HepG2 (cell line): ENCODE results near the gene C19orf33. TPM values are rescaled to one million over a fixed set of nuclear protein-coding genes. Genes with fewer than 3 reads are reported as not detected.

ENCODE experiments used
- REL ChIP-seq: sonication (generic); formaldehyde crosslinking; conservative IDR thresholded peaks from 2 replicates; pipeline ENCODE4 v1.8.0; 2022; ENCODE audit warnings: mild to moderate bottlenecking, missing genetic modification reagents, moderate library complexity
- SAP130 ChIP-seq: IDR thresholded peaks from 2 replicates; pipeline ENCODE4 v1.6.1; 2016; ENCODE audit warnings: low read depth
- SMC3 ChIP-seq: IDR thresholded peaks from 2 replicates; pipeline ENCODE4 v1.6.1; 2011; ENCODE audit warnings: low read length, improper control_type of control experiment
- STAG1 ChIP-seq: sonication (generic); formaldehyde crosslinking; IDR thresholded peaks from 2 replicates; pipeline ENCODE4 v1.4.0; 2020; ENCODE audit warnings: missing genetic modification reagents
- THAP11 ChIP-seq: IDR thresholded peaks from 2 replicates; pipeline ENCODE4 v1.6.1; 2016; ENCODE audit warnings: missing biosample characterization, missing genetic modification reagents
- YY1 ChIP-seq: IDR thresholded peaks from 2 replicates; pipeline ENCODE4 v1.6.1; 2011; ENCODE audit warnings: low read length, low read depth, moderate library complexity, mild to moderate bottlenecking; ENCODE audit not compliant: insufficient read depth, insufficient replicate concordance
- ZNF274 ChIP-seq: sonication (generic); formaldehyde crosslinking; IDR thresholded peaks from 2 replicates; pipeline ENCODE4 v1.5.1; 2020; ENCODE audit warnings: mild to moderate bottlenecking, missing genetic modification reagents
- ZNF30 ChIP-seq: sonication (generic); formaldehyde crosslinking; IDR thresholded peaks from 2 replicates; pipeline ENCODE4 v1.5.0; 2020; ENCODE audit warnings: mild to moderate bottlenecking, missing genetic modification reagents
- ZNF629 ChIP-seq: sonication (generic); formaldehyde crosslinking; conservative IDR thresholded peaks from 2 replicates; pipeline ENCODE4 v1.5.0; 2020; ENCODE audit warnings: missing genetic modification reagents
- polyA plus RNA-seq, 8 experiments: library from polyadenylated mRNA; depleted of rRNA in 3 of 8; stranded (reverse) in 7 of 8; unstranded in 1 of 8; fragments of >200 nt; fragmentation: Illumina TruSeq in 4 of 8; extraction: Trizol in 4 of 8; gene quantifications; 2 replicates each; pipeline versions ENCODE4 v1.2.1 to v1.2.3, GENCODE V29; 2011 to 2016; ENCODE audit warnings: low read depth in 4 of 8, missing spikeins in 1 of 8, mixed read lengths in 1 of 8; ENCODE audit not compliant: insufficient read depth in 1 of 8
- total RNA-seq, 5 experiments: library from RNA; depleted of rRNA; stranded (reverse); fragments of >200 nt; fragmentation: Illumina TruSeq; extraction: Trizol; gene quantifications; 2 replicates each; pipeline ENCODE4 v1.2.3, GENCODE V29; 2016; ENCODE audit warnings: low read depth in 1 of 5
- TF ChIP-seq, protein P1 (sequence below): IDR thresholded peaks from 2 replicates; pipeline ENCODE4 v1.6.1; 2012; ENCODE audit warnings: low read depth, low read length, improper control_type of control experiment
- TF ChIP-seq, protein P2 (sequence below): sonication (generic); formaldehyde crosslinking; IDR thresholded peaks from 2 replicates; pipeline ENCODE4 v1.4.0; 2020; ENCODE audit warnings: mild to moderate bottlenecking, missing genetic modification reagents

Gene C19orf33
- total and polyA plus RNA-seq, 2 of the 13 experiments (the other 11 are each of a cell fraction or from before 2014, with no cell fraction given), result 2.5 to 3.3 TPM

DNA sequence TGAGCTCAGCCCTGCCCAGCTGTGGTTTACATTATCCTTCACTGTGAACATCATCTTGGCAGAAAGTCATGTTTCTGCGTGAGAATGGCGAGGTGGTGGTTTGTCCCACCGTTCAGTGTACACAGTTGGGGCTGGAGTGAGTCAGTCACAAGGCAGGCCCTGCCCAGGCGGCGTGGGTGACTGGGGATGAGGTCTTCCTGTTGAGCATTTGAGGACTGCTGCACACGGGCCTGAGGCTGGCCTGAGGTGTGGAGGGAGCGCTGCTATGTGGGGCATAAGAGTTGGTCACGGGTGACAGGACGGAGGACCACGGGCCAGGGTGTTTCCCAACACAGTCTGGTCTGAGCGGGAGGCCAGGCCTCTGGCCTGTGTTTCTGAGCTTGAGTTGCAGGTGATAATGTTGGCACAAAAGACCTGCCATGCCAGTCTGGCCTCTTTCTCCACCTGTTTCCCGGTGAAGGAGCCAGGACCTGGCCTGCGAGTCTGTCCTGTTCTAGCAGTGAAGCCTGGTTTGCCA, 13.4 kb upstream of the C19orf33 start (continued):
- TF ChIP-seq, protein P1, sequence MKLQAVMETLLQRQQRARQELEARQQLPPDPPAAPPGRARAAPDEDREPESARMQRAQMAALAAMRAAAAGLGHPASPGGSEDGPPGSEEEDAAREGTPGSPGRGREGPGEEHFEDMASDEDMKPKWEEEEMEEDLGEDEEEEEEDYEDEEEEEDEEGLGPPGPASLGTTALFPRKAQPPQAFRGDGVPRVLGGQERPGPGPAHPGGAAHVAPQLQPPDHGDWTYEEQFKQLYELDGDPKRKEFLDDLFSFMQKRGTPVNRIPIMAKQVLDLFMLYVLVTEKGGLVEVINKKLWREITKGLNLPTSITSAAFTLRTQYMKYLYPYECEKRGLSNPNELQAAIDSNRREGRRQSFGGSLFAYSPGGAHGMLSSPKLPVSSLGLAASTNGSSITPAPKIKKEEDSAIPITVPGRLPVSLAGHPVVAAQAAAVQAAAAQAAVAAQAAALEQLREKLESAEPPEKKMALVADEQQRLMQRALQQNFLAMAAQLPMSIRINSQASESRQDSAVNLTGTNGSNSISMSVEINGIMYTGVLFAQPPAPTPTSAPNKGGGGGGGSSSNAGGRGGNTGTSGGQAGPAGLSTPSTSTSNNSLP, result no peak
- TF ChIP-seq ZNF30 (CRISPR knock-in tag), result no peak
- no peak for TF ChIP-seq STAG1 (CRISPR knock-in tag)
- TF ChIP-seq ZNF274, result no peak
- no peak for TF ChIP-seq ZNF629 (CRISPR knock-in tag)
- no peak for TF ChIP-seq YY1
- TF ChIP-seq SAP130, result no peak
- no peak for TF ChIP-seq THAP11 (CRISPR knock-in tag)
- TF ChIP-seq, protein P2, sequence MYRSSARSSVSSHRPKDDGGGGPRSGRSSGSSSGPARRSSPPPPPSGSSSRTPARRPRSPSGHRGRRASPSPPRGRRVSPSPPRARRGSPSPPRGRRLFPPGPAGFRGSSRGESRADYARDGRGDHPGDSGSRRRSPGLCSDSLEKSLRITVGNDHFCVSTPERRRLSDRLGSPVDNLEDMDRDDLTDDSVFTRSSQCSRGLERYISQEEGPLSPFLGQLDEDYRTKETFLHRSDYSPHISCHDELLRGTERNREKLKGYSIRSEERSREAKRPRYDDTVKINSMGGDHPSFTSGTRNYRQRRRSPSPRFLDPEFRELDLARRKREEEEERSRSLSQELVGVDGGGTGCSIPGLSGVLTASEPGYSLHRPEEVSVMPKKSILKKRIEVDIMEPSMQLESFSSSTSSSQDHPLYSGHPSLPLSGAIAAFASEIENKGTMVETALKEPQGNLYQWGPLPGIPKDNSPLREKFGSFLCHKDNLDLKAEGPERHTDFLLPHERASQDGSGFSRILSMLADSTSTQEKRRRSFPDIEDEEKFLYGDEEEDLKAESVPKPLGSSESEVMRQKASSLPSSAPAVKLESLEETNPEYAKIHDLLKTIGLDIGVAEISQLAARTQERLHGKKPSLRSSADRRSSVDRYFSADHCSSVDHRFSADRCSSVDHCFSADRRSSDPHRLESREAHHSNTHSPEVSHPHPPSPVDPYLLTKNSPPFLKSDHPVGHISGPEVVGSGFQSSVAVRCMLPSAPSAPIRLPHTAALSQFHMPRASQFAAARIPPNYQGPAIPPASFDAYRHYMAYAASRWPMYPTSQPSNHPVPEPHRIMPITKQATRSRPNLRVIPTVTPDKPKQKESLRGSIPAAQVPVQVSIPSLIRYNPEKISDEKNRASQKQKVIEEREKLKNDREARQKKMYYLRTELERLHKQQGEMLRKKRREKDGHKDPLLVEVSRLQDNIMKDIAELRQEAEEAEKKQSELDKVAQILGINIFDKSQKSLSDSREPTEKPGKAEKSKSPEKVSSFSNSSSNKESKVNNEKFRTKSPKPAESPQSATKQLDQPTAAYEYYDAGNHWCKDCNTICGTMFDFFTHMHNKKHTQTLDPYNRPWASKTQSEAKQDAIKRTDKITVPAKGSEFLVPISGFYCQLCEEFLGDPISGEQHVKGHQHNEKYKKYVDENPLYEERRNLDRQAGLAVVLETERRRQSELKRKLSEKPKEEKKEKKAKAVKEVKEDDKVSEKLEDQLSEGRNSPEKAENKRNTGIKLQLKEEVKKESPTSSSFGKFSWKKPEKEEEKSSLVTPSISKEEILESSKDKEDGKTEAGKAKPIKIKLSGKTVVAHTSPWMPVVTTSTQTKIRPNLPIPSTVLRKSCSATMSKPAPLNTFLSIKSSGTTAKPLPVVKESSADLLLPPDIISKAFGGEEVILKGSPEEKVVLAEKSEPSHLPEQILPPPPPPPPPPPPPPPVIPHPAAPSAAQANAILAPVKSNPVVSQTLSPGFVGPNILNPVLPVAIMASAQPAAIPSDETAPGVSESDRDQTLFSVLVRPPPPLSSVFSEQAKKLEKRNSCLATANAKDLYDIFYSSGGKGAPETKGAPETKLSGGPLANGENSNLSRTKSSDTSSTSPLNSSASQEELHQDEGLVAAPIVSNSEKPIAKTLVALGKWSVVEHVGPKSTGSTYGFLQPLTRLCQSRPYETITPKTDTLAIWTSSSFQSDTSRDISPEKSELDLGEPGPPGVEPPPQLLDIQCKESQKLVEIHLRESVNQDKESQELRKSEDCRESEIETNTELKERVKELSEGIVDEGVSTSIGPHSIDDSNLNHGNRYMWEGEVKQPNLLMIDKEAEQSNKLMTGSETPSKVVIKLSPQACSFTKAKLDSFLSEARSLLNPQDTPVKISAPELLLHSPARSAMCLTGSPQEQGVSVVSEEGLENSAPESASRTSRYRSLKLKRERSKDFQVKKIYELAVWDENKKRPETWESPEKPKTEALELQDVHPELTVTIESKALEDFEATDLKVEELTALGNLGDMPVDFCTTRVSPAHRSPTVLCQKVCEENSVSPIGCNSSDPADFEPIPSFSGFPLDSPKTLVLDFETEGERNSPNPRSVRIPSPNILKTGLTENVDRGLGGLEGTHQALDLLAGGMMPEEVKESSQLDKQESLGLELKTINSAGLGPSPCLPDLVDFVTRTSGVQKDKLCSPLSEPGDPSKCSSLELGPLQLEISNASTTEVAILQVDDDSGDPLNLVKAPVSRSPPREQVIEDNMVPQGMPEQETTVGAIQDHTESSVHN (CRISPR knock-in tag), result no peak
- no peak for TF ChIP-seq REL (CRISPR knock-in tag)
- TF ChIP-seq SMC3, result no peak
